G401 (cell line): Measurements from ENCODE around the gene SGCD. TPM values are rescaled to one million over a fixed set of nuclear protein-coding genes. Genes with fewer than 3 reads are reported as not detected.
A peak's percentile ranks its signal among the peaks of the same experiment; 100 is the strongest.

Source experiments
- DNase-seq: peaks from one replicate; pipeline ENCODE4 v3.0.0-alpha.2; 2015; ENCODE audit warnings: low spot score
- in situ Hi-C: cut with HindIII; loops from 2 replicates; pipeline ENCODE4 v1.10.0; 2016; ENCODE audit warnings: low sequenced_read_pairs, mixed read lengths
- total RNA-seq: library from RNA; depleted of rRNA; stranded (reverse); fragments of >200 nt; shearing (Covaris generic); gene quantifications from 2 replicates; pipeline ENCODE4 v1.2.3, GENCODE V29; 2014

SGCD gene
- total RNA-seq, 1 experiment from 2014 or later = not detected

GRCh38 chr5:156396063-156396829 lies 69.3 kb downstream of the SGCD start:
- in situ Hi-C loops = no loop called here
- no peak for DNase-seq

GRCh38 chr5:156396830-156397081 lies 69.8 kb downstream of the SGCD start:
- DNase-seq = no peak
- in situ Hi-C loops = no loop called here

GRCh38 chr5:156399323-156399722 lies 72.4 kb downstream of the SGCD start:
- no peak for DNase-seq
- in situ Hi-C loops = no loop called here

- no peak for DNase-seq
- in situ Hi-C loops = no loop called here
Measured at GRCh38 chr5:156400231-156400986, 73.4 kb downstream of the SGCD start.

- no peak for DNase-seq
- in situ Hi-C loops = no loop called here
Measured at GRCh38 chr5:156401804-156402203, 74.8 kb downstream of the SGCD start.

GRCh38 chr5:156402387-156402921 lies 75.5 kb downstream of the SGCD start:
- DNase-seq = no peak
- in situ Hi-C loops = no loop called here

GRCh38 chr5:156405988-156406387 lies 79.0 kb downstream of the SGCD start:
- in situ Hi-C loops = no loop called here
- no peak for DNase-seq

- DNase-seq = no peak
Measured at GRCh38 chr5:156407251-156407650, 80.3 kb downstream of the SGCD start.

GRCh38 chr5:156409834-156410233 lies 82.9 kb downstream of the SGCD start:
- in situ Hi-C loops = no loop called here
- DNase-seq = no peak

More at GRCh38 chr5:156407251-156407650, 80.3 kb downstream of the SGCD start:
- in situ Hi-C loops = no loop called here

- DNase-seq = peak; percentile 7
Measured at GRCh38 chr5:156411185-156411613, 84.2 kb downstream of the SGCD start.

GRCh38 chr5:156411957-156412356 lies 85.0 kb downstream of the SGCD start:
- no peak for DNase-seq
- in situ Hi-C loops = no loop called here

More at GRCh38 chr5:156411185-156411613, 84.2 kb downstream of the SGCD start:
- in situ Hi-C loops = no loop called here

GRCh38 chr5:156414391-156414790 lies 87.4 kb downstream of the SGCD start:
- DNase-seq = no peak
- in situ Hi-C loops = no loop called here

- in situ Hi-C loops = no loop called here
- DNase-seq = no peak
Measured at GRCh38 chr5:156419661-156420060, 92.7 kb downstream of the SGCD start.

GRCh38 chr5:156420665-156421064 lies 93.7 kb downstream of the SGCD start:
- in situ Hi-C loops = no loop called here
- no peak for DNase-seq

GRCh38 chr5:156421798-156422197 lies 94.8 kb downstream of the SGCD start:
- no peak for DNase-seq
- in situ Hi-C loops = no loop called here

GRCh38 chr5:156423597-156423996 lies 96.6 kb downstream of the SGCD start:
- in situ Hi-C loops = no loop called here
- no peak for DNase-seq

GRCh38 chr5:156427315-156427714 lies 100.4 kb downstream of the SGCD start:
- no peak for DNase-seq
- in situ Hi-C loops = no loop called here

GRCh38 chr5:156431956-156432829 lies 105.2 kb downstream of the SGCD start:
- in situ Hi-C loops = no loop called here
- no peak for DNase-seq

- in situ Hi-C loops = no loop called here
- DNase-seq = no peak
Measured at GRCh38 chr5:156432830-156433105, 105.8 kb downstream of the SGCD start.

GRCh38 chr5:156434471-156434870 lies 107.5 kb downstream of the SGCD start:
- DNase-seq = no peak
- in situ Hi-C loops = no loop called here
